Measurements from ENCODE around the gene GRAP2.

The GRAP2 gene

DNA sequence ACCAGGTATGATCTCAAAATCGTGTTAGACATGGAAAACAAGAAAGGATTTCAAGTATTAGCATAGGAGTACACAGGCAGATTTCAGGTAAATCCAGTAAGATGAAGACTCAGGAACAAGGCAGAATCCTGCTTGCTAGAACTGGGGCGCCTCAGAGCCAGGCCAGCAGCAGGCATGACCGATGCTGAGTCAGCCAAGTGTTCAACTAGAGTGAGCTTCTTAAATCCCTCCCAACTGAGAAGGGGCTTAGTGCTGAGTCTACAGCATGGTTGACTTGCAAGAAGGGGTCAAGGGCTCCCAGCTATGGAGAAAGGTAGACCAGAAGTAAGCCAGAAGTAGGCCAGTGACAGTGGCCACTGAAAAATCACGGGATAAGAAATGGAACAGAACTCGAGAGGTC, 12.4 kb downstream of the GRAP2 start:
- H3K9me3 ChIP-seq (ENCODE audit: control insufficient read depth, insufficient read depth, low read depth, low read length): no peaks in the 10 kb centered on the region
- no peak overlapping the region for H3K27ac ChIP-seq (ENCODE audit: low read depth, low read length)
- no peaks in the 10 kb centered on the region for H3K27me3 ChIP-seq (ENCODE audit: control insufficient read depth, insufficient read depth, low read length)
- peaks cover 24% of the 10 kb centered on the region for H3K4me1 ChIP-seq (ENCODE audit: control insufficient read depth, insufficient read depth, low read length)
- no peaks in the 10 kb centered on the region for H3K36me3 ChIP-seq (ENCODE audit: control insufficient read depth, insufficient read depth, low read length)
- H3K9ac ChIP-seq (ENCODE audit: low read length): no peak overlapping the region
- no peak overlapping the region for H3K4me3 ChIP-seq (ENCODE audit: low read depth, low read length)

GRCh38 chr22:39913886-39914285, 13.0 kb downstream of the GRAP2 start:
- peaks cover 25% of the 10 kb centered on the region for H3K4me1 ChIP-seq (ENCODE audit: control insufficient read depth, insufficient read depth, low read length)
- no peaks in the 10 kb centered on the region for H3K9me3 ChIP-seq (ENCODE audit: control insufficient read depth, insufficient read depth, low read depth, low read length)
- no peak overlapping the region for H3K4me3 ChIP-seq (ENCODE audit: low read depth, low read length)
- no peaks in the 10 kb centered on the region for H3K27me3 ChIP-seq (ENCODE audit: control insufficient read depth, insufficient read depth, low read length)
- no peak overlapping the region for H3K9ac ChIP-seq (ENCODE audit: low read length)
- no peak overlapping the region for H3K27ac ChIP-seq (ENCODE audit: low read depth, low read length)
- H3K36me3 ChIP-seq (ENCODE audit: control insufficient read depth, insufficient read depth, low read length): no peaks in the 10 kb centered on the region

- H3K9me3 ChIP-seq (ENCODE audit: control insufficient read depth, insufficient read depth, low read depth, low read length): no peaks in the 10 kb centered on the region
- H3K27ac ChIP-seq (ENCODE audit: low read depth, low read length): no peak overlapping the region
- no peaks in the 10 kb centered on the region for H3K27me3 ChIP-seq (ENCODE audit: control insufficient read depth, insufficient read depth, low read length)
- H3K4me3 ChIP-seq (ENCODE audit: low read depth, low read length): no peak overlapping the region
- peaks cover 25% of the 10 kb centered on the region for H3K4me1 ChIP-seq (ENCODE audit: control insufficient read depth, insufficient read depth, low read length)
- H3K36me3 ChIP-seq (ENCODE audit: control insufficient read depth, insufficient read depth, low read length): no peaks in the 10 kb centered on the region
- no peak overlapping the region for H3K9ac ChIP-seq (ENCODE audit: low read length)
These were observed 13.7 kb downstream of the GRAP2 start for GRCh38 chr22:39914584-39914983.

DNA sequence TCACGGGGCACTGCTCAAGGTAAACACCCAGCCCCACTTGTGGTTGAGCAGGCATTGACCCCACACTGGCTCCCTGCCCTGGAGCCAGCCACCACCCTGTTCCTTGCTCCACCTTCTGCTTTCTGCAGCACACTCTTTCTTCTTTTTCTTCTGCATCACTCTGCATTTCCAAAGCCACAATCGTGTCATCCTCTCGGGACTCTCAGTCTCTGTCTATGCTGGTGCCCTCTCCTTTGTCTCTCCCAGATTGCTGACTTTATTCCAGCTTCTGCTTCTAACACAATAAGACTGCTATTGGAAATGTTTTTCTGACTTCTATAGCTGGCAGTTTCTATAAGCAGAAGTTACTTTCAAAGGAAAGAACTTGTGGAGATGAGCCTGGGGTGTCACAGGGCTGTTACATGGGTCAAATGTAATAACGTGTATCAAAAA, 14.4 kb downstream of the GRAP2 start:
- H3K4me3 ChIP-seq (ENCODE audit: low read depth, low read length): no peak overlapping the region
- no peak overlapping the region for H3K9ac ChIP-seq (ENCODE audit: low read length)
- peaks cover 28% of the 10 kb centered on the region for H3K4me1 ChIP-seq (ENCODE audit: control insufficient read depth, insufficient read depth, low read length)
- no peaks in the 10 kb centered on the region for H3K27me3 ChIP-seq (ENCODE audit: control insufficient read depth, insufficient read depth, low read length)
- no peaks in the 10 kb centered on the region for H3K36me3 ChIP-seq (ENCODE audit: control insufficient read depth, insufficient read depth, low read length)
- H3K27ac ChIP-seq (ENCODE audit: low read depth, low read length): no peak overlapping the region
- H3K9me3 ChIP-seq (ENCODE audit: control insufficient read depth, insufficient read depth, low read depth, low read length): no peaks in the 10 kb centered on the region

DNA sequence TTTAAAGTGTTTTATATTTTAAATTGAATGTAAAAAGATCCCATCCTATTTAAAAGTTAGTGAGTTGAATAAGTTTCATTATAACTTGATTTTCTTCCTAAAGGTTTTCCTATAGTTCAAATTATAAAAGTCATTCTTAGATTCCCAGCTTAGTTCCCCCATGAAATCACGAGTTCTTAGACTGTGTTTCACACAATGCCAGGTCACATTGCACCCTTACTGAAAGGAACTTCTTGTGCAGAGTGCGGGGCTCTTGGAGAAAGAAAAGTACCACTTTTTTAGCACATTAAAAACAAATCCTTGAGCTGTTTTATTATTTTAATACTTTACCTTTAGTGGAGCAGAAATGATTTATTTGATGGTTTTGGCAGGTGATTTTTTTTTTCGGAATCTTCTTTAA, 15.6 kb downstream of the GRAP2 start:
- no peaks in the 10 kb centered on the region for H3K36me3 ChIP-seq (ENCODE audit: control insufficient read depth, insufficient read depth, low read length)
- H3K4me3 ChIP-seq (ENCODE audit: low read depth, low read length): no peak overlapping the region
- no peak overlapping the region for H3K9ac ChIP-seq (ENCODE audit: low read length)
- peaks cover 32% of the 10 kb centered on the region for H3K4me1 ChIP-seq (ENCODE audit: control insufficient read depth, insufficient read depth, low read length)
- H3K27me3 ChIP-seq (ENCODE audit: control insufficient read depth, insufficient read depth, low read length): no peaks in the 10 kb centered on the region
- no peaks in the 10 kb centered on the region for H3K9me3 ChIP-seq (ENCODE audit: control insufficient read depth, insufficient read depth, low read depth, low read length)
- no peak overlapping the region for H3K27ac ChIP-seq (ENCODE audit: low read depth, low read length)

GRCh38 chr22:39917197-39917643, 16.3 kb downstream of the GRAP2 start:
- Histone ChIP-seq H3K4me1 (ENCODE audit: control insufficient read depth, insufficient read depth, low read length) (peaks cover 32% of the 10 kb centered on the region), H3K27me3 (ENCODE audit: control insufficient read depth, insufficient read depth, low read length) (no peaks in the 10 kb centered on the region), H3K36me3 (ENCODE audit: control insufficient read depth, insufficient read depth, low read length) (no peaks in the 10 kb centered on the region), H3K9ac (ENCODE audit: low read length) (no peak overlapping the region), H3K4me3 (ENCODE audit: low read depth, low read length) (no peak overlapping the region), H3K27ac (ENCODE audit: low read depth, low read length) (no peak overlapping the region), H3K9me3 (ENCODE audit: control insufficient read depth, insufficient read depth, low read depth, low read length) (no peaks in the 10 kb centered on the region)

DNA sequence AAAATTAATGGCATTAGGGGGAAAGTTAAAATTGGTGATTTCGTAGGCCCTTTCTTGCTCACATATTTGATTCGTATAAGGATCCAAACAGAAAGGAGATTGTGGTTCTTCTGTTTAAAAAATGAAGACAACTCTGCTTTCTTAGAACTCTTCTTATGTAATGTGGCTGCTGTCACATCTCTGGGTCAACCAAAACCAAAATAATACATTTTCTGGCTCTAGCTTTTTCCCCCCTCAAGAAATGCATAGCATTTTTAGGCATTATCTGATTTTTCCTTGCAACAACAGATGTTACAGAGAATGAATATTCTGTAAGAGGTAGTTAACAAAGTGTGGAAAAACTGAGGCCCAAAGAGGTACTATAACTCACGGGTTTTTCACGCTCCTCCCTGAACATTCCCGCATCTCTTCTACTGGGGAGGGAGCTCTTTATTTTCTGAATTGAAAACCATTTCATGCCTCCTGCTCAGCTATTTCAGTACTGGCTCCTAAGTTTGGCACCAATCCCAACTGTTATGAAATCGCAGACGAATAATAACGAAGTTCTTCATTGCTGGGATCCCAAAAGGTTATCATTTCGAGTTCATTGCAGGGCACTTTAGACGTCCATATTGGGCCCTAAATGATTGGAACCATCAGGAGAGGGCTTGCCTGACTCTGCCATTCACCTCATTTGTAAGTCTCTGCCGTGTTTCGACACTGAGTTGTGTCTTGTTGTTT, 17.1 kb downstream of the GRAP2 start:
- Histone ChIP-seq H3K27me3 (ENCODE audit: control insufficient read depth, insufficient read depth, low read length) (no peaks in the 10 kb centered on the region), H3K9me3 (ENCODE audit: control insufficient read depth, insufficient read depth, low read depth, low read length) (no peaks in the 10 kb centered on the region), H3K9ac (ENCODE audit: low read length) (no peak overlapping the region), H3K36me3 (ENCODE audit: control insufficient read depth, insufficient read depth, low read length) (no peaks in the 10 kb centered on the region), H3K4me3 (ENCODE audit: low read depth, low read length) (no peak overlapping the region), H3K27ac (ENCODE audit: low read depth, low read length) (no peak overlapping the region), H3K4me1 (ENCODE audit: control insufficient read depth, insufficient read depth, low read length) (peaks cover 32% of the 10 kb centered on the region)

- Histone ChIP-seq H3K27me3 (ENCODE audit: control insufficient read depth, insufficient read depth, low read length) (no peaks in the 10 kb centered on the region), H3K4me1 (ENCODE audit: control insufficient read depth, insufficient read depth, low read length) (peaks cover 30% of the 10 kb centered on the region), H3K9ac (ENCODE audit: low read length) (no peak overlapping the region)
These were observed 19.4 kb downstream of the GRAP2 start for GRCh38 chr22:39920134-39920743.

GRCh38 chr22:39923696-39924095, 22.8 kb downstream of the GRAP2 start:
- H3K4me1 ChIP-seq (ENCODE audit: control insufficient read depth, insufficient read depth, low read length): peaks cover 13% of the 10 kb centered on the region
- H3K27me3 ChIP-seq (ENCODE audit: control insufficient read depth, insufficient read depth, low read length): no peaks in the 10 kb centered on the region
- H3K4me3 ChIP-seq (ENCODE audit: low read depth, low read length): no peak overlapping the region
- H3K36me3 ChIP-seq (ENCODE audit: control insufficient read depth, insufficient read depth, low read length): no peaks in the 10 kb centered on the region
- H3K9ac ChIP-seq (ENCODE audit: low read length): no peak overlapping the region
- no peaks in the 10 kb centered on the region for H3K9me3 ChIP-seq (ENCODE audit: control insufficient read depth, insufficient read depth, low read depth, low read length)
- H3K27ac ChIP-seq (ENCODE audit: low read depth, low read length): no peak overlapping the region

More at GRCh38 chr22:39920134-39920743, 19.4 kb downstream of the GRAP2 start:
- H3K4me3 ChIP-seq (ENCODE audit: low read depth, low read length): no peak overlapping the region
- no peaks in the 10 kb centered on the region for H3K9me3 ChIP-seq (ENCODE audit: control insufficient read depth, insufficient read depth, low read depth, low read length)
- no peaks in the 10 kb centered on the region for H3K36me3 ChIP-seq (ENCODE audit: control insufficient read depth, insufficient read depth, low read length)
- H3K27ac ChIP-seq (ENCODE audit: low read depth, low read length): no peak overlapping the region

DNA sequence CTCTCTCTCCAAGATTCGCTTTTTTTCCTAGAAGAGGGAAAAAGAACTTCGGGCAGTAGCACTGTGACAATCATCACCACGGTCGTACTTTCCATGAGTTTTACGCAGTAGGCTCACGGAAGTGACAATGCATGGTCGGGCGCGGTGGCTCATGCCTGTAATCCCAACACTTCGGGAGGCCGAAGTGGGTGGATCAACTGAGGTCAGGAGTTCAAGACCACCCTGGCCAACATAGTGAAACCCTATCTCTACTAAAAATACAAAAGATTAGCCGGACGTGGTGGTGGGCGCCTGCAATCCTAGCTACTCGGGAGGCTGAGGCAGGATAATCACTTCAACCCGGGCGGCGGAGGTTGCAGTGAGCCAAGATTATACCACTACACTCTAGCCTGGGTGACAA, 23.4 kb downstream of the GRAP2 start:
- Histone ChIP-seq H3K36me3 (ENCODE audit: control insufficient read depth, insufficient read depth, low read length) (no peaks in the 10 kb centered on the region), H3K4me1 (ENCODE audit: control insufficient read depth, insufficient read depth, low read length) (peaks cover 13% of the 10 kb centered on the region), H3K27me3 (ENCODE audit: control insufficient read depth, insufficient read depth, low read length) (no peaks in the 10 kb centered on the region)

GRCh38 chr22:39925273-39925672, 24.4 kb downstream of the GRAP2 start:
- Histone ChIP-seq H3K27me3 (ENCODE audit: control insufficient read depth, insufficient read depth, low read length) (no peaks in the 10 kb centered on the region), H3K27ac (ENCODE audit: low read depth, low read length) (no peak overlapping the region), H3K4me3 (ENCODE audit: low read depth, low read length) (no peak overlapping the region), H3K9me3 (ENCODE audit: control insufficient read depth, insufficient read depth, low read depth, low read length) (no peaks in the 10 kb centered on the region), H3K9ac (ENCODE audit: low read length) (no peak overlapping the region), H3K36me3 (ENCODE audit: control insufficient read depth, insufficient read depth, low read length) (no peaks in the 10 kb centered on the region), H3K4me1 (ENCODE audit: control insufficient read depth, insufficient read depth, low read length) (peaks cover 10% of the 10 kb centered on the region)

More for the DNA sequence above, 23.4 kb downstream of the GRAP2 start:
- Histone ChIP-seq H3K9ac (ENCODE audit: low read length) (no peak overlapping the region), H3K27ac (ENCODE audit: low read depth, low read length) (no peak overlapping the region), H3K4me3 (ENCODE audit: low read depth, low read length) (no peak overlapping the region), H3K9me3 (ENCODE audit: control insufficient read depth, insufficient read depth, low read depth, low read length) (no peaks in the 10 kb centered on the region)

Measured in HUES6 (cell line).